Esophagus muscularis mucosa (tissue), 3 donors: ENCODE measurements around the gene ZNF597.

ENCODE experiments used
- CTCF ChIP-seq, 3 experiments: fragments of 200-600 bp in 2 of 3; fragments of 450-650 bp in 1 of 3; sonication (generic) in 2 of 3; IDR thresholded peaks; one replicate each; pipeline ENCODE4 v1.5.1; 2017 to 2019; ENCODE audit warnings: antibody characterized with exemption in 3 of 3, mild to moderate bottlenecking in 2 of 3, moderate library complexity in 1 of 3
- POLR2A ChIP-seq: fragments of 450-650 bp; IDR thresholded peaks from one replicate; pipeline ENCODE4 v1.6.1; 2017; ENCODE audit warnings: antibody characterized with exemption, moderate library complexity, mild to moderate bottlenecking, low read depth
- POLR2AphosphoS5 ChIP-seq, 2 donors: sonication (generic); formaldehyde crosslinking; IDR thresholded peaks; one replicate each; pipeline ENCODE4 v1.6.1; 2017; ENCODE audit warnings: antibody characterized with exemption in 2 of 2

- TF ChIP-seq POLR2AphosphoS5 (IDR thresholded peaks at IDR 0.05), result no peak
- TF ChIP-seq POLR2A, result no peak
- no peak for TF ChIP-seq CTCF (IDR thresholded peaks at IDR 0.05)
Measured at GRCh38 chr16:3461151-3461550, 17.8 kb upstream of the ZNF597 start.
